Thyroid gland (tissue), 4 donors: ENCODE results near the gene KLHL42.

Experiments used
- CTCF ChIP-seq, 6 experiments: fragments of 200-600 bp in 3 of 6; fragments of 450-650 bp in 3 of 6; sonication (generic) in 3 of 6; IDR thresholded peaks; one replicate each; pipeline ENCODE4 v1.5.1; 2016 to 2019; ENCODE audit warnings: antibody characterized with exemption in 6 of 6, mild to moderate bottlenecking in 2 of 6, inconsistent platforms in 1 of 6, moderate library complexity in 1 of 6
- POLR2A ChIP-seq, 2 donors: fragments of 450-650 bp; IDR thresholded peaks; one replicate each; pipeline ENCODE4 v1.6.1; 2017; ENCODE audit warnings: antibody characterized with exemption in 2 of 2, mild to moderate bottlenecking in 2 of 2, moderate library complexity in 1 of 2

- TF ChIP-seq CTCF (IDR thresholded peaks at IDR 0.05) (no peak), POLR2A (IDR thresholded peaks at IDR 0.05) (no peak)
These were observed 34.4 kb downstream of the KLHL42 start for GRCh38 chr12:27814411-27814810.
